RWPE1 (cell line): ENCODE data around the gene PARP4.
"Not testable (repeated sequence)": the region's sequence is repeated elsewhere in the genome, so short reads cannot be mapped to it uniquely, and the experiment has no call there.

ENCODE experiments used
- CTCF ChIA-PET: fragments of 350-600 bp; sonication (Branson Sonifier 250); formaldehyde crosslinking; extraction: SDS; loops from one replicate; lab custom pipeline; 2021; lab: Yijun Ruan, JAX
- POLR2A ChIA-PET: fragments of 400-600 bp; formaldehyde crosslinking; extraction: SDS; loops from one replicate; lab custom pipeline; 2020; ENCODE audit warnings: antibody characterized with exemption; ENCODE audit not compliant: low non-redundant PET; lab: Yijun Ruan, JAX
- DNase-seq: peaks from one replicate; pipeline ENCODE4 v3.0.0; 2012; ENCODE audit warnings: low spot score
- H3K27ac ChIP-seq: fragments of 450-650 bp; 2 replicates; pipeline ENCODE4 v1.5.1; 2017
- CTCF ChIP-seq: fragments of 450-650 bp; conservative IDR thresholded peaks from 2 replicates; pipeline ENCODE4 v1.5.1; 2017; ENCODE audit warnings: low read depth, mild to moderate bottlenecking

The PARP4 gene

GRCh38 chr13:24381541-24382265 lies 130.9 kb downstream of the PARP4 start:
- TF ChIP-seq CTCF = no peak
- DNase-seq = no peak
- ChIA-PET POLR2A (no interaction called here), CTCF (no interaction called here)
- no peak overlapping the region for H3K27ac ChIP-seq

GRCh38 chr13:24380881-24381280 lies 131.7 kb downstream of the PARP4 start:
- POLR2A ChIA-PET, H3K27ac ChIP-seq, DNase-seq: not testable (repeated sequence)
- CTCF ChIA-PET = interaction anchor here (0.6 kb wide), 1 partner anchor 981 kb away, joined by 4 read pairs; no protein-coding TSS in a partner anchor

- DNase-seq, H3K27ac ChIP-seq, CTCF ChIA-PET, POLR2A ChIA-PET: not testable (repeated sequence)
Measured at GRCh38 chr13:24380227-24380626, 132.4 kb downstream of the PARP4 start.

- POLR2A ChIA-PET, H3K27ac ChIP-seq, DNase-seq, CTCF ChIA-PET: not testable (repeated sequence)
Measured at GRCh38 chr13:24371273-24371672, 141.3 kb downstream of the PARP4 start.
